HG02763 (cell line): Measurements from ENCODE around the gene HOXC5.
"Not testable (repeated sequence)": the region's sequence is repeated elsewhere in the genome, so short reads cannot be mapped to it uniquely, and the experiment has no call there.

ENCODE experiments used
- ATAC-seq: cut with Tn5 transposase; IDR thresholded peaks from one replicate; pipeline ENCODE4 v1.9.1; 2021; ENCODE audit warnings: mild to moderate bottlenecking, moderate library complexity; ENCODE audit not compliant: unreplicated experiment

The HOXC5 gene

GRCh38 chr12:54060174-54060974 lies 27.5 kb downstream of the HOXC5 start:
- ATAC-seq, result no peak

GRCh38 chr12:54060975-54061778 lies 28.3 kb downstream of the HOXC5 start:
- no peak for ATAC-seq

- no peak for ATAC-seq
These were observed 32.8 kb downstream of the HOXC5 start for GRCh38 chr12:54065677-54066076.

- no peak for ATAC-seq
These were observed 33.6 kb downstream of the HOXC5 start for GRCh38 chr12:54066408-54066807.

GRCh38 chr12:54068418-54069070 lies 35.7 kb downstream of the HOXC5 start:
- no peak for ATAC-seq

- ATAC-seq, result no peak
These were observed 39.1 kb downstream of the HOXC5 start for GRCh38 chr12:54071942-54072341.

GRCh38 chr12:54074308-54074707 lies 41.5 kb downstream of the HOXC5 start:
- ATAC-seq, result no peak

- no peak for ATAC-seq
These were observed 42.6 kb downstream of the HOXC5 start for GRCh38 chr12:54075409-54075808.

- no peak for ATAC-seq
These were observed 43.1 kb downstream of the HOXC5 start for GRCh38 chr12:54075974-54076373.

- not testable (repeated sequence) for ATAC-seq
These were observed 45.0 kb downstream of the HOXC5 start for GRCh38 chr12:54077843-54078242.

- ATAC-seq, result not testable (repeated sequence)
These were observed 46.3 kb downstream of the HOXC5 start for GRCh38 chr12:54079115-54079514.

GRCh38 chr12:54080008-54080924 lies 47.4 kb downstream of the HOXC5 start:
- not testable (repeated sequence) for ATAC-seq

- ATAC-seq, result not testable (repeated sequence)
These were observed 48.2 kb downstream of the HOXC5 start for GRCh38 chr12:54081053-54081514.

- ATAC-seq, result not testable (repeated sequence)
These were observed 48.9 kb downstream of the HOXC5 start for GRCh38 chr12:54081581-54082396.

GRCh38 chr12:54082397-54082892 lies 49.6 kb downstream of the HOXC5 start:
- ATAC-seq, result no peak
